OCI-LY1 (cell line): ENCODE results near the gene GTPBP3.

ENCODE experiments used
- H2AFZ ChIP-seq: fragments of 200-600 bp; sonication (generic), shearing (Covaris generic); 2 replicates; pipeline ENCODE4 v1.6.0; 2014; ENCODE audit warnings: antibody characterized with exemption, mild to moderate bottlenecking, low read length
- H3F3A ChIP-seq: fragments of 200-600 bp; sonication (generic), shearing (Covaris generic); 2 replicates; pipeline ENCODE4 v1.6.0; 2014; ENCODE audit warnings: mild to moderate bottlenecking, antibody characterized with exemption, low read length, moderate library complexity; ENCODE audit not compliant: insufficient read depth
- H3K27ac ChIP-seq: fragments of 200-600 bp; sonication (generic); 2 replicates; pipeline ENCODE4 v1.5.1; 2014; ENCODE audit warnings: low read length, mixed run types, mild to moderate bottlenecking, low read depth; ENCODE audit not compliant: poor library complexity, severe bottlenecking
- H3K27me3 ChIP-seq: fragments of 200-600 bp; sonication (generic); 2 replicates; pipeline ENCODE4 v1.6.0; 2014; ENCODE audit warnings: antibody characterized with exemption, mild to moderate bottlenecking, low read length, moderate library complexity; ENCODE audit not compliant: insufficient read depth
- H3K36me3 ChIP-seq: fragments of 200-600 bp; sonication (generic); 2 replicates; pipeline ENCODE4 v1.6.1; 2014; ENCODE audit warnings: mild to moderate bottlenecking, antibody characterized with exemption, low read length, moderate library complexity, mixed read lengths; ENCODE audit not compliant: insufficient read depth
- H3K4me1 ChIP-seq: fragments of 200-600 bp; sonication (generic); 2 replicates; pipeline ENCODE4 v1.5.1; 2014; ENCODE audit warnings: mild to moderate bottlenecking, low read length, moderate library complexity; ENCODE audit not compliant: insufficient read depth, severe bottlenecking
- H3K4me2 ChIP-seq: fragments of 200-600 bp; sonication (generic), shearing (Covaris generic); 2 replicates; pipeline ENCODE4 v1.6.1; 2014; ENCODE audit warnings: low read length
- H3K4me3 ChIP-seq: fragments of 200-600 bp; sonication (generic); 2 replicates; pipeline ENCODE4 v1.5.1; 2014; ENCODE audit warnings: low read length, low read depth, mild to moderate bottlenecking, mixed read lengths; ENCODE audit not compliant: poor library complexity, severe bottlenecking
- H3K79me2 ChIP-seq: fragments of 200-600 bp; shearing (Covaris generic); 2 replicates; pipeline ENCODE4 v1.6.1; 2016; ENCODE audit warnings: mixed run types, low read length, mixed read lengths; ENCODE audit not compliant: insufficient read depth
- H3K9ac ChIP-seq: fragments of 200-600 bp; sonication (generic), shearing (Covaris generic); 2 replicates; pipeline ENCODE4 v1.6.1; 2014; ENCODE audit warnings: mild to moderate bottlenecking, low read length, mixed read lengths
- H3K9me2 ChIP-seq: fragments of 200-600 bp; sonication (generic), shearing (Covaris generic); 2 replicates; pipeline ENCODE4 v1.6.1; 2014; ENCODE audit warnings: low read depth, mild to moderate bottlenecking, low read length, mixed read lengths
- H3K9me3 ChIP-seq: fragments of 200-600 bp; shearing (Covaris generic); 2 replicates; pipeline ENCODE4 v1.6.1; 2014; ENCODE audit warnings: low read length, mixed read lengths
- H4K20me1 ChIP-seq: fragments of 200-600 bp; sonication (generic), shearing (Covaris generic); 2 replicates; pipeline ENCODE4 v1.6.0; 2016; ENCODE audit warnings: mild to moderate bottlenecking, low read length; ENCODE audit not compliant: insufficient read depth
- EZH2 ChIP-seq: fragments of 200-600 bp; sonication (generic), shearing (Covaris generic); IDR thresholded peaks from 2 replicates; pipeline ENCODE4 v1.8.0; 2017; ENCODE audit warnings: borderline replicate concordance, mixed run types, mild to moderate bottlenecking, antibody characterized with exemption, low read length, moderate library complexity, mixed read lengths
- TF ChIP-seq, protein P1 (sequence below): fragments of 200-600 bp; sonication (generic), shearing (Covaris generic); IDR thresholded peaks from 2 replicates; pipeline ENCODE4 v1.5.1; 2017; ENCODE audit warnings: mild to moderate bottlenecking, antibody characterized with exemption, low read length, moderate library complexity, mixed read lengths

GTPBP3 gene

DNA sequence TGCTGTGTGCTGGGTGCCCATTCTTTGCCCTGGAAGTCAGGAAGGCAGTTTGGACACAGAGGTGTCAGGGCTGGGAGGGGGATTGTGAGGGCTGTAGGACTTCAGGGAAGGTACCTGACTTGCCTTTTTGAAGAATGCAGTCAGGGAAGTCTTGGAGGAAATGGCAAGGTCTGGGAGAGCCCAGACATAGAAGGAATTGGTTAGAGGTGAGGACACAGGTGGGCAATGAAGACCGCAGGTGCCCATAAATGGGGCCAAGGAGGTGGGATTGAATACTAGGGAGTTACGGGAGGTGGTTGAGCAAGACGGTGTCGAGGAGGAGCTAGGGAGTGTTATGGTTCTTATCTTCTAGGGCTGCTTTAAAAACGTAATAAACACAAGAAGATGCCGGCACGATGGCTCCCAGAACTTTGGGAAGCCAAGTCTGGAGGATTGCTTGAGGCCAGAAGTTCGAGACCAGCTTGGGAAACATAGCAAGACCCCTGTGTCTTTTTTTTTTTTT, 29.4 kb upstream of the GTPBP3 start:
- Histone ChIP-seq H3K79me2 (peaks cover 13% of the 10 kb centered on the region), H3K9me2 (no peaks in the 10 kb centered on the region), H3K27ac (peak overlapping the region; percentile 30), H3F3A (peaks cover 6% of the 10 kb centered on the region; the same call in 1 of the 2 replicates), H3K36me3 (peaks cover 11% of the 10 kb centered on the region; the same call in 1 of the 2 replicates), H3K27me3 (no peaks in the 10 kb centered on the region), H3K4me1 (peaks cover 38% of the 10 kb centered on the region), H3K9ac (no peak overlapping the region), H3K4me2 (no peak overlapping the region), H4K20me1 (no peaks in the 10 kb centered on the region), H2AFZ (no peak overlapping the region), H3K4me3 (no peak overlapping the region), H3K9me3 (no peaks in the 10 kb centered on the region)
- TF ChIP-seq, protein P1, sequence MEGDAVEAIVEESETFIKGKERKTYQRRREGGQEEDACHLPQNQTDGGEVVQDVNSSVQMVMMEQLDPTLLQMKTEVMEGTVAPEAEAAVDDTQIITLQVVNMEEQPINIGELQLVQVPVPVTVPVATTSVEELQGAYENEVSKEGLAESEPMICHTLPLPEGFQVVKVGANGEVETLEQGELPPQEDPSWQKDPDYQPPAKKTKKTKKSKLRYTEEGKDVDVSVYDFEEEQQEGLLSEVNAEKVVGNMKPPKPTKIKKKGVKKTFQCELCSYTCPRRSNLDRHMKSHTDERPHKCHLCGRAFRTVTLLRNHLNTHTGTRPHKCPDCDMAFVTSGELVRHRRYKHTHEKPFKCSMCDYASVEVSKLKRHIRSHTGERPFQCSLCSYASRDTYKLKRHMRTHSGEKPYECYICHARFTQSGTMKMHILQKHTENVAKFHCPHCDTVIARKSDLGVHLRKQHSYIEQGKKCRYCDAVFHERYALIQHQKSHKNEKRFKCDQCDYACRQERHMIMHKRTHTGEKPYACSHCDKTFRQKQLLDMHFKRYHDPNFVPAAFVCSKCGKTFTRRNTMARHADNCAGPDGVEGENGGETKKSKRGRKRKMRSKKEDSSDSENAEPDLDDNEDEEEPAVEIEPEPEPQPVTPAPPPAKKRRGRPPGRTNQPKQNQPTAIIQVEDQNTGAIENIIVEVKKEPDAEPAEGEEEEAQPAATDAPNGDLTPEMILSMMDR: no peak
- no peak for TF ChIP-seq EZH2

DNA sequence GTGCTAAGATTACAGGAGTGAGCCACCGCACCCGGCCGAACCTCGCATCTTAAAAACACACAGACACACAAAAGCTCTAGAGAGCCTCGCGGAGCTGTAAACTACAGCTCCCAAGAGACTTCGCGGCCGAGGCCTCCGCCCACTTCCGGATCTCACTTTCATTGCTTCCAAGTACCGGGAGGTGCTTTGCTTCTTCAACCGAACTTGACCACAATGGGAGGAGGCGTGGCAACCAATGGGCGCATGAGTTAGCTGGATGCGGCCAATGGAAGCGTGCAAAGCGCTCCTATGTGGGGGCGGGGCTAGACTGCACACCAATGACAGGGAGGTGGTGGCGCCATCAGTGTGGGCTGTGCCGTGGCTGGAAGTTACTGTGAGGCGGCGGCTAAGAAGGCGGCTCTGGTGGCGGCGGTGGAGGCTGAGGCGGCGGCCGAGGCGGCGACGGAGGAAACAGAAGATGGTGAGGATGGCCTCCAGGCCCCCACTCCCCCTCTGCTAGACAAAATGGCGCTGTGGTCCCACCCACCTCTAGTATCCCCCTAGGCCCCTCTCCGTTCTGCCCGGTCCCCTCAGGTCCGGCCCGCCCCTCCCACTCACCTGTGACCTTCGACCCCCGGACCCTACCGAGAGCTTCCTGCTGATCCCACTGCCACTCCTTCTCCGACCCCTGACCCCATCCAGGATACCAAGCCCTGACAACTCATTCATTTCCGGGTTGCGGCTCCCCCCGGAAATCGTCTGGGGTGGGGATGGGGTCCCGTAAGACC, 28.0 kb upstream of the GTPBP3 start, which contains the start of gene DDA1:
TSS of gene DDA1 (plus strand) at position 366 of the 767 bp plus-strand sequence. CDS start at position 458, 92 bp downstream.
- H3K4me1 ChIP-seq: peaks cover 31% of the 10 kb centered on the region
- H3K79me2 ChIP-seq: peaks cover 13% of the 10 kb centered on the region
- peak within 1 kb of the TSS; percentile 80 for H3K4me3 ChIP-seq
- H3K9me2 ChIP-seq: no peaks in the 10 kb centered on the region
- no peaks in the 10 kb centered on the region for H3K27me3 ChIP-seq
- H3K36me3 ChIP-seq: peaks cover 20% of the 10 kb centered on the region
- TF ChIP-seq, protein P1: no peak
- TF ChIP-seq EZH2: no peak
- H4K20me1 ChIP-seq: no peaks in the 10 kb centered on the region
- H3K27ac ChIP-seq: peak within 1 kb of the TSS; percentile 29
- H3K4me2 ChIP-seq: peak within 1 kb of the TSS; percentile 72
- no peaks in the 10 kb centered on the region for H3K9me3 ChIP-seq
- H3F3A ChIP-seq: peaks cover 1% of the 10 kb centered on the region; the same call in 1 of the 2 replicates
- H3K9ac ChIP-seq: peak within 1 kb of the TSS; percentile 81
- no peak within 1 kb of the TSS for H2AFZ ChIP-seq

- Histone ChIP-seq H3K9me3 (no peaks in the 10 kb centered on the region), H3K27me3 (no peaks in the 10 kb centered on the region), H3K4me2 (peak overlapping the region; percentile 72), H3K4me3 (peak overlapping the region; percentile 80), H3K4me1 (peaks cover 28% of the 10 kb centered on the region), H3K9me2 (no peaks in the 10 kb centered on the region), H3K36me3 (peaks cover 26% of the 10 kb centered on the region), H3K79me2 (peaks cover 13% of the 10 kb centered on the region), H2AFZ (no peak overlapping the region), H3K27ac (peak overlapping the region; percentile 29), H3F3A (no peaks in the 10 kb centered on the region; the same call in 1 of the 2 replicates), H4K20me1 (no peaks in the 10 kb centered on the region), H3K9ac (peak overlapping the region; percentile 81)
- TF ChIP-seq, protein P1: no peak
- no peak for TF ChIP-seq EZH2
These were observed 27.3 kb upstream of the GTPBP3 start for GRCh38 chr19:17309965-17310461.
